ENCODE measurements around the gene CLASP1.
"Not testable (repeated sequence)": the region's sequence is repeated elsewhere in the genome, so short reads cannot be mapped to it uniquely, and the experiment has no call there.

Gene CLASP1

GRCh38 chr2:121363632-121364420, 285.4 kb downstream of the CLASP1 start:
- no peak for DNase-seq

- DNase-seq, result no peak
Observed at GRCh38 chr2:121362774-121363173, 286.5 kb downstream of the CLASP1 start.

DNA sequence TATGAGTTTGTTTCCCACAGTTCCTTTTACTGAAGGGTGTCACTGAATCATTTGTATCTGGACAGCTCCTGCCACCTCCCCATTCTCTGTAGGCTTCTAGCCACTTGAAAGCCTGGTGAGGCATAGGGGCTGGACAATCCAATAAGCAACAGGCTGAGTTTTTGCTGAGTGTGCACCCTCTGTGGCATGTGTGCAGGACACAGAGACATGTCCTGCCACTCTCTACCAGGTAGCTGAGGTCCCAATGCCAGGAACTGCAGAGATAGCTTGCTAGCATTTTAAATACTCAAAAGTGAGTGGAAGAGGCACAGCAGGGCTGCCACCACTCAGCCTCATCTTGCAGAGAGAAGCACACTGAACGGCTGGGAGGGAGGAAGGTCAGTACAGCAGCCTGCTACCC, 287.0 kb downstream of the CLASP1 start:
- DNase-seq, result no peak

DNA sequence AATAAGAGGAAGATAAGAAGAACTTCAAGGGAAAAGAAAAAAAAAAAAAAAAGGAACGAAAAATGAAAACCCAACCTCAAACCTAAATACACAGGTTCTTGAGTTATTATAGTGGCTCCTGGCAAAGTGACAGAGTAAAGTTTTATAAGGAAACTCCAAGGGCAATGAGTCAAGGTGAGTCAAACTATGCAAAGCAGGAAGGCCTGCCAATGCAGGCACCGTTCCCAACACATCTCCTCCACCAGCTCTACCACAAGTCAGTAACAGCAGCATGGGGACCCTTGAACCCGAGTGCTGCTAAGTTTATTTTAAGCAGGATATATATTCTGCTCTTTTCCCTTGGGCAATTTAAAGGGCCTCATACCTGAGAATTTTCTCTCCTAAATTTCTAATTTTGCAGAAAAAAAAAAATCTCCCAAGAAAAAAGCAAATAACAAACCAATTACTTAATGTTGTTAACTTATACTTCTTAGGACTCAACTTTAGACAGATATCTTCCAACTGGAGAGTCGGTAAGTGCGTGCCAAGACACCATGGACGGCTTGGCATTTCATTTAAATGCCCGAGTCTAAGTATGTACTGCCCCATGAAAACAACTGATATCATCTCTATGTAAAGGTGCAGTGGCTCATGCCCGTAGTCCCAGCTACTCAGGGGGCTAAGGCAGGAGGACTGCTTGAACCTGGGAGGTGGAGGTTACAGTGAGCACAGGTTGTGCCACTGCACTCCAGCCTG, 288.5 kb downstream of the CLASP1 start:
- DNase-seq, result no peak

DNA sequence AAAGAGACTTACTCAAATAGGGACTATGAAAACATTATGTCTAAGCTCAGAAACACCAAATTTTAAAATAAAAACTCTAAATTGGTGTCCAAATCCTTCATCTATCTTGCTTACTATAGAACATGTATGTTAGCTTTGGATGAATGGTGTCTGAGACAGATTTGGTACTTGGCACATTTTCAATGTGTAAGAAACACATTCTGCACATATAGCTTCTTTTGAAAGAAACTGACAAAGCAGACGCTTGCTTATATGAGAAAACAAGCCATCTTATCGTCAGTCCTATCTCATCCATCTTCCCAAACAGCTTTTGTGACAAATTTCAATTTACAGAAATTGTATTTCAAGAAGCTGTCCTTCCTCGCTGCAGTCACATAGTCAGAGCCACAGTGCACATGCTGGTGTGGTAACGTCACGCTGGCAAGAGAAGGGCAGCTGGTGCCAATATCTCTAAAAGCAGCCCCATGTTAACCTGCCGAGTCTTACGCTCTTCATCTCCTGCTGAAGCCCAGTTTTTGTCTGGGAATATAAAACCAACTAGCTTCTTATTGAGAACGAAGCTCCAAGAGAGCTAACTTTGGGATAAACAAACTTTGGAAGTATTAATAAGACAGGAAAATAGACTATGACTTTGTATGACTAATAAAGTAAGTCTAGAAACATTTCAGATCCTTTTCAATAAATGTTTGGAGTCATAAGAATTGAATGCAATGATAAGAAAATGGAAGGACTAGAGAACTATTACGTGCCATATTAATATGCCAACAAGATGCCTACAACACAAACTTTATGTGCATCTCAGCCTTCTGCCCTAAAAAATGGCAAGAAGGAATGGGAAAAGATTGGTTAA, 289.3 kb downstream of the CLASP1 start:
- no peak for DNase-seq

GRCh38 chr2:121359170-121359569, 290.1 kb downstream of the CLASP1 start:
- DNase-seq, result no peak

DNA sequence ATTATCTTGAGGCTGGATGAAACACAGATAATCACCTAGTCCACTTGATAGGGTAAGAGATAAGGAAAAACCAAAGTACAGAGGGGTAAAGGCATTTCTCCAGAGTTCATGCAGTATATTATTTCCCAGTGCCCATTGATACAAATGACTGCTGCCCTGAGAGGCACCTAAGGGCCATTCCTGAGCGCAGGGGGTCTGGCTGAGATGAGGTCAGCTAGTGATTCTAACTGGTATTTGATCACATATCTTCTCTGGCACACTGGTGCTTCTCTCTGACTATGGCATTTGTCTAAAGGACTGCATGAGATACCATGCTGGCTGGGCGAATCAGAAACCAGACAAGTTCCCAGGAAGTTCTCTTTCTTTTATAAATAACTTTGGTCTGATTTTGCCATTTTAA, 291.0 kb downstream of the CLASP1 start:
- DNase-seq, result no peak

GRCh38 chr2:121356058-121356640, 293.1 kb downstream of the CLASP1 start:
- DNase-seq, result no peak

GRCh38 chr2:121355488-121355887, 293.8 kb downstream of the CLASP1 start:
- DNase-seq, result no peak

GRCh38 chr2:121351521-121352318, 297.5 kb downstream of the CLASP1 start:
- no peak for DNase-seq

GRCh38 chr2:121350890-121351289, 298.4 kb downstream of the CLASP1 start:
- DNase-seq, result no peak

- no peak for DNase-seq
Observed at GRCh38 chr2:121350402-121350775, 298.9 kb downstream of the CLASP1 start.

GRCh38 chr2:121349721-121350401, 299.4 kb downstream of the CLASP1 start:
- no peak for DNase-seq

GRCh38 chr2:121348128-121348740, 301.0 kb downstream of the CLASP1 start:
- no peak for DNase-seq

- DNase-seq, result no peak
Observed at GRCh38 chr2:121346859-121347258, 302.4 kb downstream of the CLASP1 start.

GRCh38 chr2:121346407-121346806, 302.9 kb downstream of the CLASP1 start:
- DNase-seq, result no peak

GRCh38 chr2:121345887-121346286, 303.4 kb downstream of the CLASP1 start:
- DNase-seq, result no peak

- no peak for DNase-seq
Observed at GRCh38 chr2:121345101-121345500, 304.2 kb downstream of the CLASP1 start.

DNA sequence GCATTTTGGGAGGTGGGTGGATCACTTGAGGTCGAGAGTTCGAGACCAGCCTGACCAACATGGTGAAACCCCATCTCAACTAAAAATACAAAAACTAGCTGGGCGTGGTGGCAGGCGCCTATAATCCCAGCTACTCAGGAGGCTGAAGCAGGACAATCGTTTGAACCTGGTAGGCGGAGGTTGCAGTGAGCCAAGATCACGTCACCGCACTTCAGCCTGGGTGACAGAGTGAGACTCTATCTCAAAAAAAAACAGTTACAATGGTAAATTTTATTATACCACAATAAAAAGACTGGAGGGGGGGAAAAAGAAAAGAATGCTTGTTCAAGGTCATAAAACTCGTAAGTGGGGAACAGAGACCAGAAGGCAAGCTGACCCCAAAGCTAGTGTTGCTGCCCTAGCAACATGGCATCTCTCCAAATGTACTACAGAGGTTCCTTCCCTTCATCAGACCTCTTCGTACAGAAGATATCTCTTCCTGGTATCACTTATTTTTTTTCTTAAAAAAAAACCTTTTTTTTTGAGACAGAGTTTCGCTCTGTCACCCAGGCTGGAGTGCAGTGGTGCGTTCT, 305.3 kb downstream of the CLASP1 start:
- not testable (repeated sequence) for DNase-seq

GRCh38 chr2:121343191-121343590, 306.1 kb downstream of the CLASP1 start:
- no peak for DNase-seq

DNA sequence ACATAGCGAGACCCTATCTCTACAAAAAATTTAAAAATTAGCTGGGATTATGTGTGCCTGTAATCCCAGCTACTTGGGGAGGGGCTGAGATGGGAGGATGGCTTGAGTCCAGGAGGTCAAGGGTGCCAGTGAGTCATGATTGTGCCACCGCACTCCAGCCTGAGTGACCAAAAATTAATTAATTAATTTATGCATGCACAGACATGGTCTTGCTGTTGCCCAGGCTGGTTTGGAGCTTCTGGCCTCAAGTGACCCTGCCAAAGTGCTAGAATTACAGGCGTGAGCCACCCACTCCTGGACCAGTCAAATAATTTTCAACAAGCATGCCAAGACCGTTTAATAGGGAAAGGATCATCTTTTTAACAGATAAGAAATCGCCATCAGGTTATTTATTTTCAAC, 306.5 kb downstream of the CLASP1 start:
- no peak for DNase-seq
